K562 (cell line): ENCODE measurements around the gene U2SURP. TPM values are rescaled to one million over a fixed set of nuclear protein-coding genes. Genes with fewer than 3 reads are reported as not detected.

Source experiments
- ATAC-seq: fragments of 200-7000 bp; cut with Tn5 transposase; 3 replicates; pipeline ENCODE4 v1.9.1; 2020; ENCODE audit warnings: moderate library complexity
- BruUV-seq: library from RNA; stranded (reverse); fragments of 400-500 nt; replicated peaks from 2 replicates; lab custom pipeline; 2021; lab: Mats Ljungman, UMichigan
- CTCF ChIA-PET: fragments of 300-600 bp; formaldehyde crosslinking; extraction: SDS; loops from one replicate; lab custom pipeline; 2021; ENCODE audit warnings: low intra/inter-chr PET ratio; lab: Yijun Ruan, JAX
- POLR2A ChIA-PET: fragments of 300-600, 350-650 bp; sonication (Branson Sonifier 250); formaldehyde crosslinking; extraction: SDS; loops from one replicate; lab custom pipeline; 2021; ENCODE audit warnings: antibody characterized with exemption, inconsistent platforms; lab: Yijun Ruan, JAX
- DNase-seq, 4 experiments: peaks; one replicate each; pipeline versions ENCODE4 v3.0.0 to v3.0.0-alpha.2; 2011 to 2018; ENCODE audit warnings: low spot score in 3 of 4, mixed read lengths in 3 of 4; ENCODE audit errors: extremely low read depth in 1 of 4
- FAIRE-seq: peaks from 2 replicates; lab custom pipeline; 2011; peaks lifted over from hg19 to GRCh38; lab: Jason Lieb, UNC
- H2AFZ ChIP-seq: 2 replicates; pipeline ENCODE4 v1.6.0; 2011; ENCODE audit warnings: low read depth, low read length, control low read depth, inconsistent platforms
- H3K27ac ChIP-seq: fragments of 200-600 bp; 3 replicates; pipeline ENCODE4 v1.8.0; 2011; ENCODE audit warnings: low read depth, mild to moderate bottlenecking, control low read depth, inconsistent platforms, low read length, moderate library complexity, mixed read lengths; ENCODE audit errors: extremely low read depth
- H3K27me3 ChIP-seq, 2 experiments: fragments of 300-600 bp in 1 of 2; 2 replicates in 1 of 2; 3 replicates in 1 of 2; pipeline versions ENCODE4 v1.6.0 to v1.8.0; 2011; ENCODE audit warnings: inconsistent platforms in 2 of 2, low read length in 2 of 2, mild to moderate bottlenecking in 1 of 2, mixed read lengths in 1 of 2, moderate library complexity in 1 of 2; ENCODE audit not compliant: control insufficient read depth in 2 of 2, insufficient read depth in 2 of 2
- H3K36me3 ChIP-seq: fragments of 300-600 bp; 3 replicates; pipeline ENCODE4 v1.8.0; 2011; ENCODE audit warnings: mild to moderate bottlenecking, low read length, inconsistent platforms; ENCODE audit not compliant: control insufficient read depth, insufficient read depth
- H3K4me1 ChIP-seq, 2 experiments: fragments of 200-600 bp in 1 of 2; replicated peaks in 1 of 2; 2 replicates in 1 of 2; 3 replicates in 1 of 2; pipeline versions ENCODE4 v1.5.1 to v1.8.0; 2011; ENCODE audit warnings: inconsistent platforms in 2 of 2, low read length in 2 of 2, mild to moderate bottlenecking in 1 of 2, mixed read lengths in 1 of 2, moderate library complexity in 1 of 2; ENCODE audit not compliant: control insufficient read depth in 2 of 2, insufficient read depth in 2 of 2
- H3K4me2 ChIP-seq: 2 replicates; pipeline ENCODE4 v1.6.1; 2011; ENCODE audit warnings: low read length, control low read depth, inconsistent platforms, mixed read lengths; ENCODE audit not compliant: insufficient read depth
- H3K4me3 ChIP-seq: fragments of 200-600 bp; sonication (generic), shearing (Covaris generic); 2 replicates; pipeline ENCODE4 v1.5.1; 2016; ENCODE audit warnings: control low read depth, inconsistent platforms
- H3K79me2 ChIP-seq: fragments of 200-600 bp; 3 replicates; pipeline ENCODE4 v1.8.0; 2011; ENCODE audit warnings: low read length, inconsistent platforms; ENCODE audit not compliant: control insufficient read depth, insufficient read depth
- H3K9ac ChIP-seq, 2 experiments: 2 replicates each; pipeline versions ENCODE4 v1.6.0 to v1.6.1; 2011; ENCODE audit warnings: low read depth in 2 of 2, low read length in 2 of 2, control low read depth in 1 of 2, inconsistent platforms in 1 of 2, mild to moderate bottlenecking in 1 of 2, mixed read lengths in 1 of 2; ENCODE audit not compliant: insufficient read depth in 1 of 2
- H3K9me1 ChIP-seq: one replicate; pipeline ENCODE4 v1.6.0; 2011; ENCODE audit warnings: inconsistent platforms, mild to moderate bottlenecking, low read length, moderate library complexity; ENCODE audit not compliant: control insufficient read depth, insufficient read depth
- H3K9me3 ChIP-seq: replicated peaks from 2 replicates; pipeline ENCODE4 v1.5.1; 2011; ENCODE audit warnings: low read depth, low read length, inconsistent platforms; ENCODE audit not compliant: control insufficient read depth, insufficient read depth
- H4K20me1 ChIP-seq: replicated peaks from 2 replicates; pipeline ENCODE4 v1.6.1; 2011; ENCODE audit warnings: low read length, inconsistent platforms, mixed read lengths; ENCODE audit not compliant: control insufficient read depth, insufficient read depth
- ARNT ChIP-seq, 2 experiments: fragments of 450-650 bp; IDR thresholded peaks; 2 replicates each; pipeline ENCODE4 v1.6.1; 2016; ENCODE audit warnings: mild to moderate bottlenecking in 1 of 2
- CREB3L1 ChIP-seq: fragments of 450-650 bp; IDR thresholded peaks from 2 replicates; pipeline ENCODE4 v1.6.1; 2014; ENCODE audit warnings: low read depth, mild to moderate bottlenecking, moderate library complexity, borderline replicate concordance
- SNRNP70 ChIP-seq: fragments of 200-400 bp; formaldehyde crosslinking; optimal IDR thresholded peaks from 2 replicates; pipeline ENCODE3; 2017; ENCODE audit warnings: low read depth, low read length
- ZBTB40 ChIP-seq, 2 experiments: fragments of 450-650 bp in 1 of 2; sonication (generic) in 1 of 2; formaldehyde crosslinking in 1 of 2; IDR thresholded peaks; 2 replicates each; pipeline versions ENCODE4 v1.7.1 to v1.9.0; 2016 to 2022; ENCODE audit warnings: inconsistent platforms in 1 of 2, mild to moderate bottlenecking in 1 of 2, missing genetic modification reagents in 1 of 2
- ZNF165 ChIP-seq: fragments of 250-450 bp; sonication (Bioruptor Pico); IDR thresholded peaks from 2 replicates; pipeline ENCODE4 v1.4.0; 2020; ENCODE audit warnings: borderline replicate concordance
- ZNF224 ChIP-seq: sonication (generic); formaldehyde crosslinking; IDR thresholded peaks from 2 replicates; pipeline ENCODE4 v1.8.0; 2022; ENCODE audit warnings: mild to moderate bottlenecking, missing genetic modification reagents
- ZNF699 ChIP-seq: fragments of 250-450 bp; sonication (Bioruptor Pico); IDR thresholded peaks from 2 replicates; pipeline ENCODE4 v1.8.0; 2021; ENCODE audit warnings: mild to moderate bottlenecking, moderate library complexity; ENCODE audit not compliant: insufficient replicate concordance
- WGBS: fragments of 100-300 bp; shearing (Covaris generic); methylation state at CpG from one replicate; pipeline ENCODE4 v1.1.6; 2016; ENCODE audit warnings: low coverage, mixed read lengths; ENCODE audit not compliant: insufficient coverage; ENCODE audit errors: missing lambda C conversion rate; 5-methylcytosine and 5-hydroxymethylcytosine counted together
- in situ Hi-C: fragments of 300-500 bp; cut with MboI; formaldehyde crosslinking; loops from 4 replicates; pipeline ENCODE4 v1.15.0; 2018; ENCODE audit warnings: inconsistent platforms, mixed read lengths
- intact Hi-C: fragments of 100-400 bp; cut with micrococcal nuclease; formaldehyde crosslinking; loops from 2 replicates; pipeline ENCODE4 v1.14.2; 2022
- polyA plus RNA-seq, 8 experiments: library from polyadenylated mRNA; depleted of rRNA in 4 of 8; stranded (reverse) in 5 of 8; unstranded in 3 of 8; fragments of >200 nt; fragmentation: Nextera tagmentation in 2 of 8; fragmentation: Illumina TruSeq in 1 of 8; extraction: Ambion mirVana in 2 of 8; extraction: Trizol in 1 of 8; gene quantifications; 2 replicates each; pipeline versions ENCODE4 v1.2.1 to v1.2.3, GENCODE V29; 2011 to 2014; ENCODE audit warnings: inconsistent platforms in 1 of 8, missing spikeins in 1 of 8
- total RNA-seq, 7 experiments: library from RNA; depleted of rRNA in 6 of 7; stranded (reverse); fragments of >200 nt in 6 of 7; fragmentation: Illumina TruSeq in 2 of 7; extraction: Trizol in 2 of 7; gene quantifications; 2 replicates each; pipeline versions ENCODE4 v1.2.1 to v1.2.3, GENCODE V29; 2011 to 2021; ENCODE audit warnings: low replicate concordance in 1 of 7

Gene U2SURP
- total and polyA plus RNA-seq, 9 of the 15 experiments (the other 6 are each of a cell fraction or from before 2014, with no cell fraction given), result 128 to 322 (median 191) TPM

GRCh38 chr3:142999881-143000280 lies 1.5 kb upstream of the U2SURP start:
- Histone ChIP-seq H3K4me3 (peak overlapping the region; percentile 94), H2AFZ (peak overlapping the region; percentile 93), H3K27me3 (no peaks in the 10 kb centered on the region), H4K20me1 (peaks cover 12% of the 10 kb centered on the region), H3K27ac (peak overlapping the region; percentile 99), H3K9ac (peak overlapping the region; percentile 1 to 99; a peak in 3 of 4 replicates), H3K9me1 (no peaks in the 10 kb centered on the region), H3K4me2 (peak overlapping the region; percentile 99), H3K79me2 (peaks cover 59% of the 10 kb centered on the region), H3K9me3 (no peaks in the 10 kb centered on the region), H3K4me1 (peaks cover 8 to 24% of the 10 kb centered on the region in 2 experiments; a peak in 3 of 5 replicates), H3K36me3 (peaks cover under 1% of the 10 kb centered on the region; the same call in 1 of the 3 replicates)
- intact Hi-C loops (loop anchor here (5.0 to 10.0 kb wide), 3 partner anchors 555 to 973 kb away; partner anchors contain the start of gene XRN1), in situ Hi-C loops (no loop called here)
- ChIA-PET POLR2A (interaction anchor here (1.1 to 2.2 kb wide), 3 partner anchors 8 to 410 kb away, joined by 3 to 12 read pairs (median 3); no protein-coding TSS in a partner anchor), CTCF (no interaction called here)
- FAIRE-seq, result no peak
- BruUV-seq, result no TSS peak
- ATAC-seq, result no peak
- DNase-seq, result peak; percentile 33 to 63 (median 55)
- 13% methylated on average over 2 of the region's 4 CpGs for WGBS
- TF ChIP-seq SNRNP70 (no peak), ZNF699 (no peak), ZBTB40 (IDR thresholded peaks at IDR 0.05) (no peak), ZBTB40 (CRISPR knock-in tag; IDR thresholded peaks at IDR 0.05) (no peak), CREB3L1 (0 out of 2 replicates have a peak, but pooled peaks have one; percentile 9), ARNT (IDR thresholded peaks at IDR 0.05) (0 out of 4 replicates have a peak, but pooled peaks of 1 of the 2 experiments have one; percentile 13), ZNF224 (CRISPR knock-in tag) (no peak), ZNF165 (CRISPR knock-in tag) (no peak)
